ENCODE results near the gene APEH.

Gene APEH

GRCh38 chr3:49641921-49642707 is 32.0 kb upstream of the APEH start:
- no peak for DNase-seq (ENCODE audit: low read depth)
- no peak overlapping the region for H3K4me3 ChIP-seq (ENCODE audit: low read depth, low read length)
- TF ChIP-seq CTCF (IDR thresholded peaks at IDR 0.05; ENCODE audit: low read depth, low read length, missing control alignments), result no peak

- DNase-seq (ENCODE audit: low read depth), result no peak
- no peak overlapping the region for H3K4me3 ChIP-seq (ENCODE audit: low read depth, low read length)
- TF ChIP-seq CTCF (IDR thresholded peaks at IDR 0.05; ENCODE audit: low read depth, low read length, missing control alignments), result no peak
Measured at GRCh38 chr3:49642708-49643145, 31.4 kb upstream of the APEH start.

- no peak for TF ChIP-seq CTCF (IDR thresholded peaks at IDR 0.05; ENCODE audit: low read depth, low read length, missing control alignments)
- no peak for DNase-seq (ENCODE audit: low read depth)
Measured at GRCh38 chr3:49644684-49645083, 29.5 kb upstream of the APEH start.

GRCh38 chr3:49646236-49646635 is 27.9 kb upstream of the APEH start:
- no peak for DNase-seq (ENCODE audit: low read depth)
- no peak for TF ChIP-seq CTCF (IDR thresholded peaks at IDR 0.05; ENCODE audit: low read depth, low read length, missing control alignments)
- no peak overlapping the region for H3K4me3 ChIP-seq (ENCODE audit: low read depth, low read length)

More at GRCh38 chr3:49644684-49645083, 29.5 kb upstream of the APEH start:
- no peak overlapping the region for H3K4me3 ChIP-seq (ENCODE audit: low read depth, low read length)

- H3K4me3 ChIP-seq (ENCODE audit: low read depth, low read length), result no peak overlapping the region
- DNase-seq (ENCODE audit: low read depth), result no peak
- TF ChIP-seq CTCF (IDR thresholded peaks at IDR 0.05; ENCODE audit: low read depth, low read length, missing control alignments), result no peak
Measured at GRCh38 chr3:49647741-49648140, 26.4 kb upstream of the APEH start.

- TF ChIP-seq CTCF (IDR thresholded peaks at IDR 0.05; ENCODE audit: low read depth, low read length, missing control alignments), result no peak
Measured at GRCh38 chr3:49648354-49649019, 25.7 kb upstream of the APEH start.

More at GRCh38 chr3:49648354-49649019, 25.7 kb upstream of the APEH start:
- H3K4me3 ChIP-seq (ENCODE audit: low read depth, low read length), result no peak overlapping the region
- no peak for DNase-seq (ENCODE audit: low read depth)

Measured in GM12864 (cell line).